Mesothelial cell of epicardium (in vitro differentiated cells): Measurements from ENCODE around the gene SLC2A5. TPM values are rescaled to one million over a fixed set of nuclear protein-coding genes. Genes with fewer than 3 reads are reported as not detected.

Experiments used
- DNase-seq, 2 experiments: peaks; one replicate each; pipeline ENCODE4 v3.0.0; 2021; ENCODE audit warnings: low spot score in 2 of 2; ENCODE audit not compliant: unreplicated experiment in 2 of 2
- H3K27ac Mint-ChIP-seq: 2 replicates; pipeline ENCODE4 v1.8.0; 2021; ENCODE audit warnings: mixed read lengths
- H3K27me3 Mint-ChIP-seq: 2 replicates; pipeline ENCODE4 v1.8.0; 2021; ENCODE audit warnings: low read depth, mixed read lengths
- H3K36me3 Mint-ChIP-seq: 2 replicates; pipeline ENCODE4 v1.8.0; 2021; ENCODE audit warnings: mixed read lengths
- H3K4me1 Mint-ChIP-seq: 2 replicates; pipeline ENCODE4 v1.8.0; 2021; ENCODE audit warnings: mixed read lengths
- H3K4me3 Mint-ChIP-seq: 2 replicates; pipeline ENCODE4 v1.8.0; 2021; ENCODE audit warnings: mild to moderate bottlenecking, moderate library complexity, mixed read lengths
- H3K9me3 Mint-ChIP-seq: 2 replicates; pipeline ENCODE4 v1.8.0; 2021; ENCODE audit warnings: mixed read lengths
- total RNA-seq: library from RNA; stranded (reverse); gene quantifications from 3 replicates; pipeline ENCODE4 v1.2.1, GENCODE V29; 2021
- TF ChIP-seq, protein P1 (sequence below): fragments of 200-600 bp; sonication (generic); IDR thresholded peaks from one replicate; pipeline ENCODE4 v1.5.0; 2021; ENCODE audit warnings: antibody characterized with exemption; ENCODE audit not compliant: unreplicated experiment

SLC2A5 gene
- total RNA-seq, 1 donor from 2014 or later = 0.13 TPM

DNA sequence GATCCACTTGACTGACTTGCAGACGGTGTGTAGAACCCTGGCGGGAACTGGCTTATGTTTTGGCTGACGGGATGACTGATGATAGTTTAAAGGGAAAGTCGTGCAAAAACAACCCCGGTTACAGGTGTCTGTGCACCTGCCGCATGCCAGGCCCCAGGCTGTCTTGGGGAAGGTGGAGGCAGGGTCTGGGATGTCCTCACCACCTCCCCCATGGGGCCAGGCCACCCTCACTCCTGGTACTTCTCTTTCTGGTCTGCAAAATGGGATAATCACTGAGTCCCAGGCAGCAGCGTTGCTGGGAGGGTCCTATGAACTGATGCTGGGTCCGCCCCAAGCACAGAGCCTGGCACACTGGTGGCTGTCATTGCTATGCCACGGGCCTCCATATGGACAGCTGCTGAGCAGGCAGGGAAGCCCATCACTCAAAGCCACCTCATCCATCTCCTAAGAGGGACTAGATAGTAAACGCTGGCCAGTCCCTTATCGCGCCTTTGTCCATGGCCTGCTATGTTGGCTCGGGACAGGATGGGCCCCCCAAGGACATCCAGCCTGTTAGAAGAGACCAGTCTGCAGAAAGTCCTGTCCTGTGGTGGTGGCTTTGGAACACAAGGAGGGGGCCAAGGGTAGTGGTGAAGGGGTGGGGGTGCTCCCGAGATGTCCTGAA lies 28.2 kb downstream of the SLC2A5 start:
- H3K4me3 Mint-ChIP-seq = no peak overlapping the region
- H3K4me1 Mint-ChIP-seq = no peaks in the 10 kb centered on the region
- peaks cover 4% of the 10 kb centered on the region for H3K9me3 Mint-ChIP-seq
- TF ChIP-seq, protein P1, sequence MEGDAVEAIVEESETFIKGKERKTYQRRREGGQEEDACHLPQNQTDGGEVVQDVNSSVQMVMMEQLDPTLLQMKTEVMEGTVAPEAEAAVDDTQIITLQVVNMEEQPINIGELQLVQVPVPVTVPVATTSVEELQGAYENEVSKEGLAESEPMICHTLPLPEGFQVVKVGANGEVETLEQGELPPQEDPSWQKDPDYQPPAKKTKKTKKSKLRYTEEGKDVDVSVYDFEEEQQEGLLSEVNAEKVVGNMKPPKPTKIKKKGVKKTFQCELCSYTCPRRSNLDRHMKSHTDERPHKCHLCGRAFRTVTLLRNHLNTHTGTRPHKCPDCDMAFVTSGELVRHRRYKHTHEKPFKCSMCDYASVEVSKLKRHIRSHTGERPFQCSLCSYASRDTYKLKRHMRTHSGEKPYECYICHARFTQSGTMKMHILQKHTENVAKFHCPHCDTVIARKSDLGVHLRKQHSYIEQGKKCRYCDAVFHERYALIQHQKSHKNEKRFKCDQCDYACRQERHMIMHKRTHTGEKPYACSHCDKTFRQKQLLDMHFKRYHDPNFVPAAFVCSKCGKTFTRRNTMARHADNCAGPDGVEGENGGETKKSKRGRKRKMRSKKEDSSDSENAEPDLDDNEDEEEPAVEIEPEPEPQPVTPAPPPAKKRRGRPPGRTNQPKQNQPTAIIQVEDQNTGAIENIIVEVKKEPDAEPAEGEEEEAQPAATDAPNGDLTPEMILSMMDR = no peak
- H3K27ac Mint-ChIP-seq = no peak overlapping the region
- no peaks in the 10 kb centered on the region for H3K36me3 Mint-ChIP-seq
- H3K27me3 Mint-ChIP-seq = peaks cover 4% of the 10 kb centered on the region
- no peak for DNase-seq

DNA sequence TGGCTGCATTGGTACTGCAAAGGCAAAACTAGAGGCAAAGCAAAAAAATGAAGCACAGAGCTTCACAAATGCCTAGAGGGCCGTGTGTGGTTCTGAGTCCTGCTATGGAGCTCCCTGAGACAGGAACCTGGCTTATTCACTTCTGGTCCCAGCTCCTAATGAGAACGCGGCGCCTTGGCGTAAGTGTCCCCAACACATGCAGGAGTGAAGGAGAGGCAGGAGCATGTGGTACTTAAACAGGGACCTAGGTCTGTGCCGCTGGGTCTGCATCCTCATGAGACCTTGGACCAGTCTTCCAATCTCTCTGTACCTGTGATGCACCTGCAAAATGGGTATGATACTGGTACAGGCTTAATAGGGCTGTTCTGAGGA lies 28.8 kb downstream of the SLC2A5 start:
- TF ChIP-seq, protein P1 = no peak
- Mint-ChIP-seq H3K4me1 (no peaks in the 10 kb centered on the region), H3K27me3 (peaks cover 4% of the 10 kb centered on the region), H3K36me3 (peaks cover 2% of the 10 kb centered on the region), H3K4me3 (no peak overlapping the region), H3K9me3 (peaks cover 9% of the 10 kb centered on the region), H3K27ac (no peak overlapping the region)
- DNase-seq = no peak

DNA sequence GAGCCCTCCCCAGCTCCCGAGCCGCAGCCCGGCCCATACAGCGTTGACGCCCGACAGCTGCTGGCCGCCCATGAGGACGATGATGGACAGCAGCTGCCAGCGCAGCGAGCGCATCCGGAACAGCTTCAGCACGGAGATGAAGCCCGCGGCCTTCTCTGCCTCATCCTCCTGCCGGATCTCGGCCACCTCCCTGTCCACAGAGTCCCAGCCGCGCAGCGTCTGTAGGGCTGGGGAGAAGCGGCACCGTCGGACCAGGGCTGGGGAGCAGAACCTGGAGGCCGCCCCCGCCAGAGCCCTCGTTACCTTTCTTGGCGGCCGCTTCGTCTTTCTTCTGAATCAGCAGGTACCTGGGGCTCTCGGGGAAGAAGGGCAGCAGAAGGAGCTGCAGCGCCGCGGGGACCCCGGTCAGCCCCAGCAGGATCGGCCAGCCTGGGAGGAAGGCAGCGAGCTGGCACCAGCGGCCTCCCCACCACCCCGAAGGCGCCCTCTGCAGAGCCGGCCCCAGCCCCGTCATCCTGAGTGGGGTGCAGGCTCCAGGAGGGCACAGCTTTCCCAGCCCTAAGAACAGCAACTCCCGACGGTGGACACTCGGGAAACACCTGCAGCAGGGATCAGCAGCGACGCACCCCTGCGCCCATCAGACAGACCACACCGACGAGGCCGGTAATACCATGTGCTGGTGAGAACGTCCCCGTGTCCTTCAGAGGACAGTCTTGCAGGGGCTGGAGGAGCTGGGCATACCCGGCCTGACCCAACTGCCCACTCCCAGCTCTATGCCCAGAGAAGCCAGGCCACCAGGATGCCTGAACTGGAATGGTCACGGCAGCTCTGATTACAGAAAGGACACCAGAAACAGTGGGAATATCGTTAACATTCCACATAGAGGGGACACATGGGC lies 29.4 kb downstream of the SLC2A5 start:
- H3K27me3 Mint-ChIP-seq = peaks cover 4% of the 10 kb centered on the region
- H3K4me3 Mint-ChIP-seq = no peak overlapping the region
- peaks cover 14% of the 10 kb centered on the region for H3K9me3 Mint-ChIP-seq
- no peaks in the 10 kb centered on the region for H3K4me1 Mint-ChIP-seq
- peaks cover 6% of the 10 kb centered on the region for H3K36me3 Mint-ChIP-seq
- DNase-seq = no peak
- H3K27ac Mint-ChIP-seq = no peak overlapping the region
- TF ChIP-seq, protein P1 = no peak

DNA sequence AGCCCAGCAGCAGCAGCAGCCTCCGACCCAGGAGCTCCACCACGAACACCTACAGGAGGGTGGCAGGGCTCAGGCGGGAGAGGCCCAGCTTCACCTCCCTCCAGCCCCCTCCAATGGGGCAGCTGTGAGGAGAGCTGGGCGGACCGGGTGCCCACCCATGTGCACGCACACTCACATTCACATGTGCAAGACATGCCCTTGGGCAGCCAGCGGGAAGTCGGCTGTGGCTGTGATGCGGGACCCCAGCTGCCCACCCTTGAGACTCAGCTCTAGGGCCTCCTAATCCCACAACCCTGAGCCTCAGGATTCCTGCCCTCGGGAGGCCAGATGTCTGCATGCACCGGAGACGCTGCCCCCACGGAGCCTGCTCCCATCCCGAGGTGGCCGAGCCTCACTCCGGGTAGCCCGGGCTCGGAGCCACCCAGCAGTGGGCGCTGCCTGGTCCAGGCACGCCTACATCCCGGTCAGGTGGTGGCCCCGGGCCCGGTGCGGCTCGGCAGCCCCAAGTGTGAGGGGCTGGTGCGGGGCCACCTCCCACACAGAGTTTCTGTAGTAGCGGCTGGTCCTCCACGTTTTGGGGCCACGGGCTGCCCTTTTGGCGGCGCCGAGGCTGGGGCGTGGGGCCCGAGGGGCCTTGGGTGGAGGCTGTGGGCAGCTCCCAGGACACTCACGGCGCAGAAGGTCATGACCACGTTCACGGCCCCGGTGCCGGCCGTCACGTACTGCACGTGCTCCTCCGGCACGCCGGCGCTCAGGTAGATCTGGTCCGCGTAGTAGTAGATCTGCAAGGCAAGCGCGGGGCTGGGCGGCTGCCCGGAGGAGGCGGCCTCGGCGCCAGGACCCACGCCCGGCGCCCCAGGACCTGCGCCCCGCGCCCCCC lies 30.3 kb downstream of the SLC2A5 start:
- H3K9me3 Mint-ChIP-seq = peaks cover 22% of the 10 kb centered on the region

DNA sequence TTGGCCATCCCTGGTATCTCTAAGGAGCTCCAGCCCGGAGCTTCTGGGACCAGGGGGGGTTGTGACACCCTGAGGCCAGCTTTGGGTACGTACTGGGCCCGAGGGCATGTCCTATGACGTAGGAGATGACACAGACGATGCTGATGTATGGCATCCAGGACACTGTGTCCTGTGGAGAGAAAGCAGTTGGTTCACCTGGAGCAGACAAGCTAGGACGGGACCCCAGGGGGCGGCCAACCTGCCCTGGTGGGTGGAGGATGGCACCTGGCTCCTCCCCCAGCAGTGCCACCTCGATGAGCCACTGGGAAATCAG lies 31.1 kb downstream of the SLC2A5 start:
- peaks cover 8% of the 10 kb centered on the region for H3K4me1 Mint-ChIP-seq
- no peak overlapping the region for H3K4me3 Mint-ChIP-seq
- peaks cover 22% of the 10 kb centered on the region for H3K9me3 Mint-ChIP-seq
- no peak for DNase-seq
- no peak overlapping the region for H3K27ac Mint-ChIP-seq
- TF ChIP-seq, protein P1 = no peak
- peaks cover 7% of the 10 kb centered on the region for H3K27me3 Mint-ChIP-seq
- H3K36me3 Mint-ChIP-seq = peaks cover 6% of the 10 kb centered on the region

More for the DNA sequence above, 30.3 kb downstream of the SLC2A5 start:
- peaks cover 7% of the 10 kb centered on the region for H3K4me1 Mint-ChIP-seq
- peaks cover 6% of the 10 kb centered on the region for H3K36me3 Mint-ChIP-seq
- peaks cover 5% of the 10 kb centered on the region for H3K27me3 Mint-ChIP-seq
- TF ChIP-seq, protein P1 = no peak
- no peak overlapping the region for H3K4me3 Mint-ChIP-seq
- no peak overlapping the region for H3K27ac Mint-ChIP-seq
- no peak for DNase-seq
